Astrocyte (in vitro differentiated cells and primary cell): ENCODE data around the gene LRMDA.

Source experiments
- CTCF ChIP-seq: IDR thresholded peaks from 2 replicates; pipeline ENCODE4 v1.5.1; 2011; ENCODE audit warnings: low read depth, mild to moderate bottlenecking, inconsistent platforms, low read length, moderate library complexity; ENCODE audit not compliant: insufficient read depth
- EZH2 ChIP-seq: IDR thresholded peaks from 2 replicates; pipeline ENCODE4 v1.6.1; 2012; ENCODE audit warnings: mild to moderate bottlenecking, low read length, inconsistent platforms; ENCODE audit not compliant: insufficient read depth

DNA sequence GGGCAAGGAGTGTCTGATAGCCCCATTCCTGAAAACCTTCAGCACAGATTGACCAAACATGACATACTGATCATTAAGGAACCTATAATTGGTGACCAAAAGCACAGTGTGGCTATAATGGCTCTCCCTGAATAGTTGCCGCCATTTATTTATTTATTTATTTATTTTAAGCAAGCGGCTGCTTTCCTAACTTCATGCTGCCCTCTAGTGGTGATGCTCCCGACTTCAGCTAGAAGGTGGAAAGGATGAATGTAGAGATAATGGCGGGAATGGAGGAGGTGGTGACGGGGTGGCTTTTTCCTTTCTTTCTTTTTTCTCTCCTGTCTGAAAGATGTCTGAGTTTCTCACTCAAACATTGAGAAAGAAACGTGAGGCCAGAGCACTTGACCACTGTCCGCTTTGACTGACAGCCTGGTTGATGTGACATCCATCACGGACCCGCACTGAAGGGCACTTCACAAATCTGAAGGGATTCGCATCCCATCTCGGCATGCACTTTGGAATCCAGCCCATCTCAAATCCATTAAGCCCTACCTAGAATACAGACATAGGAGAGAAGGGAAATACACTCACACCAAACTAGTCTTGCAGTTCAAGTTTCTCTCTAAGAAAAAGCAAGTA is 1116.0 kb downstream of the LRMDA start:
- TF ChIP-seq CTCF (peak; percentile 84), EZH2 (no peak)
